Omental fat pad (tissue), 4 donors: Measurements from ENCODE around the gene CCL19. TPM values are rescaled to one million over a fixed set of nuclear protein-coding genes. Genes with fewer than 3 reads are reported as not detected.

Experiments
- ATAC-seq: fragments of 150-250 bp; one replicate; pipeline ENCODE4 v1.9.1; 2016; ENCODE audit warnings: mild to moderate bottlenecking, moderate library complexity; ENCODE audit not compliant: low FRiP score
- DNase-seq: peaks from one replicate; pipeline ENCODE4 v3.0.0-alpha.2; 2019; ENCODE audit warnings: low spot score
- CTCF ChIP-seq, 3 donors: fragments of 450-650 bp; IDR thresholded peaks; one replicate each; pipeline ENCODE4 v1.5.1; 2016 to 2017; ENCODE audit warnings: antibody characterized with exemption in 3 of 3, mild to moderate bottlenecking in 3 of 3, moderate library complexity in 2 of 3
- total RNA-seq, 4 donors: library from RNA; depleted of rRNA; stranded (reverse); fragments of >200 nt; gene quantifications; one replicate each; pipeline ENCODE4 v1.1.0, GENCODE V29; 2016

Gene CCL19
- total RNA-seq, 4 donors from 2014 or later: not detected

DNA sequence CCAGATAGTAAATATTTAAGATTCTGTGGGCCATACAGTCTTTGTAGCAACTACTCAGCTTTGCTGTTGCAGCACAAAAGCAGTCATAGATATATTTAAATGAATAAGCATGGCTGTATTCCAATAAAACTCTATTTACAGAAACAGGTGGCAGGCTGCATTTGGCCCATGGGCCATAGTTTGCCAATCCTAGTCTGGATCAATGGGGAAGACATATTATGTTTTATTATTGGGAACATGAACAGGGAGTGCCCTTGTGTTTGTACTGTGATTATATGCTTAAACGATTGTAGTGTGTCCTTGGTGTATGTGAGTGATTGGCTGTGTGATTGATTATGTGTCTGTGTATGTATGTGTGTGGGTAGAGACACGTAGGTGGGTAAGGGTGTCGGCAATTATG lies 16.6 kb downstream of the CCL19 start:
- TF ChIP-seq CTCF (IDR thresholded peaks at IDR 0.05): no peak
- ATAC-seq (no peak), DNase-seq (no peak)

DNA sequence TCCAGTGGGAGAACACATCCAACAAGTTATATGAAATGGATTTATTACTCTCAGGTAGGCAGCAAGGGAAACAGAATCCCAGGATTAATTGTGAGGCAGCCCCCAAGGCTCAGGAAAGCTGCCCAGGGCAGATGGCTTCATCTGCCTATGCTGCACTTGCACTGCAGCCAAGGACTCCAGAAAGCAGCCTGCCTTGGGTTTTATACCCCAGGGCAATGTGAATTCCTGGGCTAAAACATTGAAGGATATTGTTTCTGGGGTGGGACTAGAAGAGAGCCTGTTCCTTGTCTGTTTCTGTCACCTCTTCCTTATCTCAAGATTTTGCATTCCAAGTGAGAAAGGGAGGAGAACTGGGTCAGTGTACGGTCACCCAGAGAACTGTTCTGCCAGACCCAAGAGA lies 19.8 kb downstream of the CCL19 start:
- DNase-seq (no peak), ATAC-seq (no peak)
- no peak for TF ChIP-seq CTCF (IDR thresholded peaks at IDR 0.05)

- no peak for TF ChIP-seq CTCF (IDR thresholded peaks at IDR 0.05)
- DNase-seq (no peak), ATAC-seq (no peak)
Measured at GRCh38 chr9:34669809-34670562, 21.1 kb downstream of the CCL19 start.

- ATAC-seq (peak; percentile 85), DNase-seq (peak; percentile 97)
- no peak for TF ChIP-seq CTCF (IDR thresholded peaks at IDR 0.05)
Measured at GRCh38 chr9:34665381-34666250, 25.5 kb downstream of the CCL19 start.

DNA sequence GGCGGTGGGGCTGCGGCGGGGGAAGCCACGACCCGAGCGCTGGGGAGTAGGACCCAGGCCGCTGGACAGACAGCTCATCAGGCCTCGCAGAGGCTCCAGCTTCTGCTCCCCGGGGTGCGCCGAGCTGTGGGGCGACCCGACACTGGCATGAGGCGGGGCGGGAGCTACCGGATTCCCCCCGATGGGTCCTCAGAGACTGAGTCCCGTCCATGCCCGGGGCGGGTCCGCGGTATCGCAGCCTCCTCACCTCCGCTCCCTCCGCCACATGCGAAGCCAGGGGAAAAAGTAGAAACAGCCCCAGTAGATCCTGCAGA lies 26.1 kb downstream of the CCL19 start:
- DNase-seq: no peak
- no peak for TF ChIP-seq CTCF (IDR thresholded peaks at IDR 0.05)
- ATAC-seq: no peak

DNA sequence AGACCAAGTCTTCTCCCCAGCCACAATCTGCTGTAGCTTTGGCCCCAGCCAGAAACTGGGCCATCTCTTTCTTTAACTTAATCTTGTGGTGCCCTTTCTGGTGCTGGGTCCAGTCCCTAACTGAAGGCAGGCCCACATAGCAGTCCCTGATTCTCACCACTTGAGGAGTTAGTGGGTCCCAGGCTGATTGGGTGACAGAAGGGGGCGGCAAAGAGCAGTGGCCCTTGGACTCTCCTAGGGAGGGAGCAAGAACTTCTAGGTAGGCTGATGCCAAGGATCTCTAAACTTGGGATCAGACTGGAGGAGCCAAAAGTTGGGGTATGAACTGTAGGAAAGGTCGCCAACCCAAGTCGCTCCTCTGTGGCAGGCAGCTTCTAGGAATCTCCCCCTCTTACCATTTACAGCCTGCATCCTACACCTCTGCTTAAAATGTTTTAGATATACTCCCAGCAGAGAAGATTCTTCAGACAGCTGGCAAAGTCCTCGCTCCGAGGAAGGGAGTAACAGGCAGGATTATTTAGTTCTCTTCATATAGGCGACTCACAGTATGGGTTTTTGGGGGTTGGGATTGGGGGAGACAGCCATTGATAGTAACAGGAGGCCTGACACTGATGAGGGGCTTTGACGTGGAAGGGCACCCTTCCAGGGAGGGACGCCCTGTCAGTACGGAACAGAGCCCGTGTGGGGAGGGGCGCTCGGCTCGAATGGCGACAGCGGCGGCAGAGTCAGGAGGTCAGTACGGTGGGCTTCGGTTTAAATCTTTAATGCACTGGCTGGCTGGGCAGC lies 26.6 kb downstream of the CCL19 start:
- DNase-seq: peak; percentile 84
- peak in 2 of 3 donors; percentile 51 to 67 for TF ChIP-seq CTCF (IDR thresholded peaks at IDR 0.05)
- peak; percentile 49 for ATAC-seq
